Measurements from ENCODE around the gene CLDN9.

The CLDN9 gene

DNA sequence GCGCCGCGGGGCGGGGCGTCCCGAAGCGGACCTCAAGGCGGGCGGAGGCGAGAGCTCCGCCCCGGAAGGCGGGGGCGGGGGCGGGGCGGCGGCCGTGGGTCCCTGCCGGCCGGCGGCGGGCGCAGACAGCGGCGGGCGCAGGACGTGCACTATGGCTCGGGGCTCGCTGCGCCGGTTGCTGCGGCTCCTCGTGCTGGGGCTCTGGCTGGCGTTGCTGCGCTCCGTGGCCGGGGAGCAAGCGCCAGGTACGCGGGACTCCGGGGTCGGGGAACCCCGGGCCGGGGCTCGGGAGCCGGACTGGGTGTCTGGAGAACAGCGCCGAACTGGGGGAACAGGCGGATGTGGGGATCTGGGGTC is 7.5 kb downstream of the CLDN9 start, which contains the start of gene TNFRSF12A:
Gene TNFRSF12A (plus strand): TSS at position 122 of the 357 bp plus-strand sequence. CDS start 30 bp downstream, at position 152.
- DNase-seq = peak; percentile 45 to 84

DNA sequence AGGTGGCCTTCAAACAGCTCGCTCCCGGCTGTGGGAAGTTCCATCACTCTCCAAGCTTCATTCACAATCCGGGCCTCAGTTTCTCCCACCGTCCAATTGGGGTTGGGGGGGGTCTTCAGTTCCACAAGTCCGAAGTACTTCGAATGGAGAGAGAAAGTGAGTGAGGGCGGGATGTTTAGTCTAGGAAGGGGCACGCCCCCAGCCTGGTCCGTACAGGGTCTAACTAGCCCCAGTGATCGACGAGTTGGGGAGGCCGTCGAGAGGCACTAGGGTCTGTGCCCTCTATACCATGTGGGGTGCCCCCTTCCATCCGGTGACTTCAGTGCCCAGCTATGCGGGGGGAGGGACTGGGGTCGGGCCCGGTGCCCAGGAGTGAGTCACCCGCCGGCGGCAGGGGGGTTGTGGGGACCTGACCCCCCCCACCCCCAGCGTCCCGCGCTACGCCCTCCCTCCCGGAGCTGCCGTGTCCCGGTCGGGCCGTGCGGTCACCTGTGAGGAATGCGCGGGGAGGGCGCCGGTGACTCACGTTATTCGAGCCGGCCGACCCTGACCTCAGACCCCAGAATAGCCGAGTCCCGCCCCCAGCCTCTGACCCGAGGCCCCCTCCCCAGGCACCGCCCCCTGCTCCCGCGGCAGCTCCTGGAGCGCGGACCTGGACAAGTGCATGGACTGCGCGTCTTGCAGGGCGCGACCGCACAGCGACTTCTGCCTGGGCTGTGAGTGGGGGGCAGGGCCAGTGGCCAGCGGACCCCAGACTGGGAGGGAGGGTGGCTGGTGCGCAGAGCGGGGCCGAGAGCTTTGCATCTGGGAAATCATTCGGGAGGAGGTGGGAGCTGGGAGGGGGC is 8.1 kb downstream of the CLDN9 start:
- DNase-seq = peak; percentile 67 to 74

DNA sequence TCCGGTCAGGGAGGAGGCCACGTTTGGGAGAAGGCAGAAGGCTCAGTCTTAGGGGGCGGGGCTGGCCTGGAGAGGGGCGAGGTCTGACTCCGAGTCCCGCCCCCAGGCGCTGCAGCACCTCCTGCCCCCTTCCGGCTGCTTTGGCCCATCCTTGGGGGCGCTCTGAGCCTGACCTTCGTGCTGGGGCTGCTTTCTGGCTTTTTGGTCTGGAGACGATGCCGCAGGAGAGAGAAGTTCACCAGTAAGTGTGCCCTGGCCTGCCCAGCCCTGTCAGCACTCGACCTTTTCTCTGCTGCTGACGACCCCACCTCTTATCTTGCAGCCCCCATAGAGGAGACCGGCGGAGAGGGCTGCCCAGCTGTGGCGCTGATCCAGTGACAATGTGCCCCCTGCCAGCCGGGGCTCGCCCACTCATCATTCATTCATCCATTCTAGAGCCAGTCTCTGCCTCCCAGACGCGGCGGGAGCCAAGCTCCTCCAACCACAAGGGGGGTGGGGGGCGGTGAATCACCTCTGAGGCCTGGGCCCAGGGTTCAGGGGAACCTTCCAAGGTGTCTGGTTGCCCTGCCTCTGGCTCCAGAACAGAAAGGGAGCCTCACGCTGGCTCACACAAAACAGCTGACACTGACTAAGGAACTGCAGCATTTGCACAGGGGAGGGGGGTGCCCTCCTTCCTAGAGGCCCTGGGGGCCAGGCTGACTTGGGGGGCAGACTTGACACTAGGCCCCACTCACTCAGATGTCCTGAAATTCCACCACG is 8.9 kb downstream of the CLDN9 start:
- peak; percentile 43 to 80 for DNase-seq

- DNase-seq = peak; percentile 66 to 81
Observed at GRCh38 chr16:3022208-3022683, 9.5 kb downstream of the CLDN9 start.

DNA sequence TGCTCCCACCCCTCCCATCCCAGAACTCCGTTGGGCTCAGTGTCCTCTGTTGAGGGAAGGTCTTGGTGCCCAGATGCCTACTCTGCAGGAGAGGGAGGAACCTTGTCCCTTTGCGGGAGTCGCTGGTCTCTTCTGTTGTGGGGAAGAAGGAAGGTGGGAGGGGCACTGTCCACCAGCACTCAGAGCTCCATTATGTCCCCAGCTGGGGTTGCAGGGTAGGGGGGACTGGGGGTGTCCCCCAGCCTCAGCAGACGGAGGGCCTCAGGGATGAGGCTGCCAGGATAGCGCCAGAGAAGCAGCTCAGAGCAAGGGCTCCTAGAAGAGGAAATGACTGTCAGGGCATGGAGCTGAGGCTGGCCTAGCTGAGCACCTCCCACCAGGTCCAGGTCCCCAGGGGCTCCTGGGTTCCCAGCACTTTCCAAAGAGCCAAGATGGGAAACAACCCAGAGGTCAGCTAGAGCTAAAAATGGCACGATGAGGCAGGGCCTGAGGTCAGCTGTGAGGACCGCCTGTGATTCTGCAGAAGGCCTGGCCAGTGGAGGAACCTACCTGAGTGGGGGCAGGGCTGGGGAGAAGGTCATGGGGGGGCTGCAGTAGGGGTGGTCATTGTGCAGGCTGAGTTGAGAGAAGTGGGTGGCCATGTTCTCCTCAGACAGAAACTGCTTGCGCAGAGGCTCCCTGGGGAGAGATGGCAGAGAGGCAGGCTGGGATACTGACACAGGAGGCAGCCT is 10.1 kb downstream of the CLDN9 start:
- peak in 1 of 2 experiments; percentile 57 for DNase-seq

DNA sequence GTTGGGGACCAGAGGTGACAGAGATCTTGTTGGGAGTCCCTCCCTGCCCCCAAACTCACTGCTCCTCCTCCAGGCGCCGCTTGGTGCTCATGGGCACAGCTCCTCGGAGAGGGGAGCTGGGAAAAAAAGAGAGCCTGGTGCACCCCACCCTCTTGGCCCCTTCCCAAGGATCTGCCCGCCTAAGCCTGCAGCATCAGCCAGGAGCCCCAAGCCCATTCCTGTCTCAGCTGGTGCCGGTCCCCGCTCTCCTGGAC is 10.6 kb downstream of the CLDN9 start:
- DNase-seq = peak; percentile 57 to 70

GRCh38 chr16:3023669-3024478 is 11.2 kb downstream of the CLDN9 start, which contains the start of the genes HCFC1R1 and THOC6:
Gene HCFC1R1, minus strand, starts transcription at chr16:3023942. Its CDS starts 1 bp downstream, at chr16:3023941.
Gene THOC6, plus strand, starts transcription at chr16:3024035. Its CDS starts 292 bp downstream, at chr16:3024327.
- DNase-seq = peak; percentile 94 to 97

DNA sequence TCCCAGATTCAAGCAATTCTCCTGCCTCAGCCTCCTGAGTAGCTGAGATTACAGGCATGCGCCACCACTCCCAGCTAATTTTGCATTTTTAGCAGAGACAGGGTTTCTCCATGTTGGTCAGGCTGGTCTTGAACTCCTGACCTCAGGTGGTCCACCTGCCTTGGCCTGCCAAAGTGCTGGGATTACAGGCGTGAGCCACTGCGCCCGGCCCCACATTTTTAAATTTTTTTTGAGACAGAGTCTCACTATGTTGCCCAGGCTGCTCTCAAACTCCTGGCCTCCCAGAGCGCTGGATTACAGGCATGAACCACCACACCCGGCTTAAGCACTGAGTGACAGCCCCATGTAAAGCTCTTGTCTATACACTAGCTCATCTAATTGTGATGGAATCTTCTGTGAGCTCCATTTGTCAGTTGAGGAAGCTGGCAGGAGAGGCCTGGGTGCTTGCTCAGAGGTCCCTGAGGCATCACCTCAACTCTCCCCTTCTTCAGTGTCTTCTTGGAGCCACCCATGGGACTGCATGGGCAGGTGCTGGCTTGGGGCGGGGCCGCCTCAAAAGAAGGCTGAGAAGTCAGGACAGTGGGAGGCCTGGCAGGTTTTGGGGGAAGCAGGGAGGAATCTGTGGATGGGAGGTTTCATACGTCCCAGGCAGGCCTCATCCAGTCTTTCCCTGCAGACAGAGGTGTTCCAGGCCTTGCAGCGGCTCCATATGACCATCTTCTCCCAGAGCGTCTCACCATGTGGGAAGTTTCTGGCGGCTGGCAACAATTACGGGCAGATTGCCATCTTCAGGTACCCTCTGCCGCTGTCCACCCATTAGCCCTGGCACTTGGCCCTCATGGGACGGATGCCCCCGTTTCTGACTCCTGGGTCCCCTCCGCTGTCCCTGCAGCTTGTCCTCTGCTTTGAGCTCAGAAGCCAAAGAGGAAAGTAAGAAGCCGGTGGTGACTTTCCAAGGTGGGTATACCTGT is 12.6 kb downstream of the CLDN9 start:
- no peak for DNase-seq

DNA sequence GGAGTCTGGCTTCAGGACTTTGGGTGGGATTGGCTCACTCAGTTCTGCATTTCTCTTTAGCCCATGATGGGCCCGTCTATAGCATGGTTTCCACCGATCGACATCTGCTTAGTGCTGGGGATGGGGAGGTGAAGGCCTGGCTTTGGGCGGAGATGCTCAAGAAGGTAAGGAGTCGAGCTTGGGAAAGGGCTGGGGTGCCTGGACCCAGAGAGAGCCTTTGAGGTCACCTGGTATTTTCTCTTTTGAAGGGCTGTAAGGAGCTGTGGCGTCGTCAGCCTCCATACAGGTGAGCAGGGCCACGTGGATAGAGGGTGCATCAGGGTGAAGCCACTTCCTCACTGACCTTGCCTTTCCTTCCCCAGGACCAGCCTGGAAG is 13.3 kb downstream of the CLDN9 start:
- DNase-seq = no peak

DNA sequence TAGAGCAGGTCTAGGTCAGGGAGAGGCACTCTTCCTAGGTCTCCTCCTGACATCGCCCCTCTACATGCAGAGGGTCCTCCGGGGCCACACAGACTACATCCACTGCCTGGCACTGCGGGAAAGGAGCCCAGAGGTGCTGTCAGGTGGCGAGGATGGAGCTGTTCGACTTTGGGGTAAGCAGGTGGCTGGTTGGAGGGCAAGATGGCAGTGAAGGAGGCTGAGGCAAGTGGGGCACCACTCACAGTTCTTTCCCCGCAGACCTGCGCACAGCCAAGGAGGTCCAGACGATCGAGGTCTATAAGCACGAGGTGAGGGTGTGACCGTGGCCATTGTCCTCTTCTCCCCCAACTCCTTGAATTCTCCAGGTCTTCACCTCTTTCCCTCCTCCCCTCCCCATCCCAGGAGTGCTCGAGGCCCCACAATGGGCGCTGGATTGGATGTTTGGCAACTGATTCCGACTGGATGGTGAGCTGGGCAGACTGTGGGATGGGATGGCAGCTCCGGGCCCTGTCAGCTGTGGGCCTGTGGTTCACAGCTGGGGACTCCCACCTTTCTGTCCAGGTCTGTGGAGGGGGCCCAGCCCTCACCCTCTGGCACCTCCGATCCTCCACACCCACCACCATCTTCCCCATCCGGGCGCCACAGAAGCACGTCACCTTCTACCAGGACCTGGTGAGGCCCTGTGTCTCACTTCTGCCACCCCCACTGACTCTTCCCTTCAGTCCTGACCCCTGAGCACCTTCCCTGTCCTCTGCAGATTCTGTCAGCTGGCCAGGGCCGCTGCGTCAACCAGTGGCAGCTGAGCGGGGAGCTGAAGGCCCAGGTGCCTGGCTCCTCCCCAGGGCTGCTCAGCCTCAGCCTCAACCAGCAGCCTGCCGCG is 14.1 kb downstream of the CLDN9 start:
- DNase-seq = no peak

DNA sequence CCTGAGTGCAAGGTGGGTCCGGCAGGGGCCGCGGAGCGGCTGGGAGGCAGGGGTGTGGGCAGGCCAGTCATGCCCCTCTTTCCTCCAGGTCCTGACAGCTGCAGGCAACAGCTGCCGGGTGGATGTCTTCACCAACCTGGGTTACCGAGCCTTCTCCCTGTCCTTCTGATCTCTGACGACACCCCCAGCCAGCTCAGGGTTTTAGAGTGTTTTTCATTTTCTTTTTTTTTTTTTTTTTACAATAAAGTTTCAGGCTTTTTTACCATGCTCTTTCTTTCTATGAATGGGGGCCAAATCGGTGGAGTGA is 14.7 kb downstream of the CLDN9 start:
- no peak for DNase-seq

GRCh38 chr16:3027983-3028715 is 15.4 kb downstream of the CLDN9 start:
- DNase-seq = peak in 1 of 2 experiments; percentile 30

DNA sequence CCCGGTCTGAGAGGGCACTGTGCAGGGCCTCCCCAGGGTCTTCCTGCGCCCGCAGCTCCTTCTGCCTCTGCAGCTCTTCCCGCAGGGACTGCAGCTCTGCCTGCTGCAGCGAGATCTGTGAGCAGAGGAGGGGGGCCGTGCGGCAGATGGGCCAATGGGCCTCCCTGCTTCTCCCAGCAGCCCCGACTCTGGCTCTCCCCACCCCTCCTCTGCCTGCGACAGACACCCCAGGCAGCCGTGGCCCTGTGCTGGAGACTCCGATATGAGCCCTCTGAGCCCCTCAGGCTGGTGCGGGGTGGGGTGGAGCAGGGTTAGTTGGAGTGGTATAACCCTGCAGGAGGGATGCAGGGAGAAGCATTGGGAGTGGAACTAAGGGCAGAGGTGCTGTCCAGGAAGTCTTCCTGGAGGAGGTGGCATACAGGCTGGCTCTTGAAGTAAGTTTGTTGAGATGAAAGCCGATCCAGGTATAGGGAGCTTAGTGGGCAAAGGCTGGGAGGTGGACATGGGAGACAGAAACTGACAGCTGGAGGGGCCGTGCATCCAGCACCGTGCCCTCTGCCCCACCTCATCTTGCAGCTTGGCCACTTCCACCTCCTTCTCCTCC is 16.1 kb downstream of the CLDN9 start:
- DNase-seq = no peak

DNA sequence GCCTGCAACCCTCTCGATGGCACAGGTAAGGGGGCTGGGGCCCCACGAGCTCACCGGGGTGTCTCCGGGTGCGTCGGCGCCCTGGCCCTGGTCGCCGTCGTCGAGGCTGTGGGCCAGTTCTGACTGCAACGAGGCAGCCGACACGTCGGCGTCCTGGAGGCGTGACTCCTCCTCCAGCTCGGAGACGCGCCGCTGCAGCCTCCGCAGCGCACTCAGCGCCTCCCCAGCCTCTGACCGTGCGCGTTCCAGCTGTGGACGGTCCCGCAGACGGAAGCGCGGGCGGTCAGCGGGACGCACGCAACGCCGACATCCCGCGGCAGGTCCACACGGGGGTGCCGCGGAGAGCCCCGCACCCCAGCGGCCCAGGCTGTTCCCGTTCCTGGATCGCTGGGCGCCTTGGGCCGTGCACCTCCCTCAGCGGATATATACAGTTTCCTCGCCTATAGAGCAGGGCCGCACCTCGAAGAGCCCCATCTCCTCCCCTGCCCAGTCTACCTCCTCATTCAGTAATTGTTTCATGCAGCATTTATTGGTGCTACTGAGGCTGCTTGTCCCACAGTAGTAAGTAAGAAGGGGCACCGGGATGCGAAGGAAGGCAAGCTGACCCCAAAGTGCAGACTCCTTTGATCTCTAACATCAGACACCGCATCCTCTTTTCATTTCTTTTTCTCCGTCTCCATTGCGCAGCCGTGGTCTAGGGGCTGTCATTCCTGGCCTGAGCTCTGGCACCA is 16.9 kb downstream of the CLDN9 start:
- DNase-seq = no peak

DNA sequence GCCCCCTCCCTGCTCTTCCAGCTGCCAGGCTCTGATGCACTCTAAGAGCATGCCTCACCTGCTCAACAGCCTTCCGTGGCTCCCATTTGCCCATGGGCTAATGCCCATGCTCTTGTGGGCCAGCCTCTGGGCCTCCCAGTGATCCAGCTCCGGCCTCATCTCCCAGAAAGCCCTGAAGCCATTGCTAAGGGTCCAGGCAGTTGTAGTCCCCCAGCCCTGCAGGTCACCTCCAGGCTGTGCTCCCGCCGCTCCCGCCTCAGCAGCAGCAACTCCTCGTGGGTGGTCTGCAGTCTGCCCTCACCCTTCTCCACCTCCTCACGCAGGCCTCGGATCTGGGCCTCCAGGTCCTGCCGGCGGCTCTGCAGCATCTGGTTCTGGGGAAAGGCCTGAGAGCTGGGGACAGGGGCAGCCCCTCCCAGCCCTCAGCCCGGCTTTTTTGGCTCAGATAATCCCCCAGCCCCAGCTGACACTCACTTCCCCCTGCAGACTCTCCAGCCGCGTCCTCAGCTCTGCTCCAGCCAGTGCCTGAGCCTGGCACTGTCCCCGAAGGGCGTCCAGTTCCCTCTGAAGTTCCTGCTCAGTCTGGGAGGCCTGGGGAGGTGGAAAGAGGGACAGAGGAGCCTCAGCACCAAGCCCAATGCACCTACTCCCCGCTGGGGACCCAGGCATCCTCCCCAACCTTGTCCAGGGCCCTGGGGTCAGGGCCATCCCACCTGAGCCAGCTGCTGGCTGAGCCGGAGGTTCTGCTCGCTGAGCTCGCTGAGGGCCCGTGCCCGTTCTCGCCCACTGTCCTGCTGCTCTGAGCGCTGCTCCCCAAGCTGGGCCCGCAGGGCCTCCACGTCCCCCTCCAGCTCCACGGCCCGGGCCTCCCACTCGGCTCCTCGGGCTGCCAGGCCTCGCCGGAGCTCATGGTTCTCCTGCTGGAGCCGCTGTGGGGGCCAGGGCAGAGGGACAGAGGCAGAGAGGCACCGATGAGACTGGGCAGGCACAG is 17.8 kb downstream of the CLDN9 start:
- no peak for DNase-seq

GRCh38 chr16:3032624-3033023 is 19.9 kb downstream of the CLDN9 start:
- no peak for DNase-seq
